GM23338 (cell line): Measurements from ENCODE around the gene NID1.

ENCODE experiments used
- POLR2AphosphoS5 ChIP-seq: IDR thresholded peaks from 2 replicates; pipeline ENCODE4 v1.6.1; 2016; ENCODE audit warnings: antibody characterized with exemption, low read depth
- TF ChIP-seq, protein P1 (sequence below), 2 experiments: fragments of 200-600 bp in 1 of 2; sonication (generic) in 1 of 2; conservative IDR thresholded peaks; 2 replicates each; pipeline versions ENCODE4 v1.5.1 to v1.6.1; 2016 to 2017; ENCODE audit warnings: antibody characterized with exemption in 2 of 2, low read depth in 2 of 2, mild to moderate bottlenecking in 2 of 2, moderate library complexity in 1 of 2

DNA sequence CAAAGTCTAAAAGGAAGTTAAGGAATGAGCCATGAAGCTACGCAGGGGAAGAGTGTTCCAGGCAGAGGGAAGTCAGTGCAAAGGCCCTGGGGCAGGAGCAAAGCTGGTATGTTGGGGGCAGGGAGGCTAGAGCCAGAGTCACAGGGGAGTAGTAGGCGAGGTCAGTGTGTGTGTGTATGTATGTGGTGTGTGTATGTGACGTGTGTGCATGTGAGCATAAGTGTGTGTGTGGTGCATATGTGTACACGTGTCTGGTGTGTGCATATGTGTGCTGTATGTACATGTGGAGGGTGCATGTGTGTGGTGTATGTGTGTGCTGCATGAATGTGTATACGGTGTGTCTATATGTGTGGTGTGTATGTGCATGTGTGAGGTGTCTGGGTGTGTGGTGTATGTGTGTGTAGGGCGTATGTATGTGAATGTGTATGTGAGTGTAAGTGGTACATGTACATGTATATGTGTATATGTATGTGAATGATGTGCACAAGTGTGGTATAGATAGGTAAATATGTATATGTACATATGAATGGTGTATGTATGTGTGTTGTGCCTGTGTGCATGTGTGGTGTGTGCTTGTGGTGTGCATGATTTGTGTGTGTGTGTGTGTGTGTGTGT is 20.8 kb upstream of the NID1 start:
- TF ChIP-seq POLR2AphosphoS5 = no peak
- TF ChIP-seq, protein P1, sequence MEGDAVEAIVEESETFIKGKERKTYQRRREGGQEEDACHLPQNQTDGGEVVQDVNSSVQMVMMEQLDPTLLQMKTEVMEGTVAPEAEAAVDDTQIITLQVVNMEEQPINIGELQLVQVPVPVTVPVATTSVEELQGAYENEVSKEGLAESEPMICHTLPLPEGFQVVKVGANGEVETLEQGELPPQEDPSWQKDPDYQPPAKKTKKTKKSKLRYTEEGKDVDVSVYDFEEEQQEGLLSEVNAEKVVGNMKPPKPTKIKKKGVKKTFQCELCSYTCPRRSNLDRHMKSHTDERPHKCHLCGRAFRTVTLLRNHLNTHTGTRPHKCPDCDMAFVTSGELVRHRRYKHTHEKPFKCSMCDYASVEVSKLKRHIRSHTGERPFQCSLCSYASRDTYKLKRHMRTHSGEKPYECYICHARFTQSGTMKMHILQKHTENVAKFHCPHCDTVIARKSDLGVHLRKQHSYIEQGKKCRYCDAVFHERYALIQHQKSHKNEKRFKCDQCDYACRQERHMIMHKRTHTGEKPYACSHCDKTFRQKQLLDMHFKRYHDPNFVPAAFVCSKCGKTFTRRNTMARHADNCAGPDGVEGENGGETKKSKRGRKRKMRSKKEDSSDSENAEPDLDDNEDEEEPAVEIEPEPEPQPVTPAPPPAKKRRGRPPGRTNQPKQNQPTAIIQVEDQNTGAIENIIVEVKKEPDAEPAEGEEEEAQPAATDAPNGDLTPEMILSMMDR (conservative IDR thresholded peaks at IDR 0.05; ENCODE audit: low read depth in 2 of 2) = no peak
